Uterus (tissue), 2 donors: ENCODE measurements around the gene MAN2A1.

Experiments used
- POLR2A ChIP-seq, 2 donors: fragments of 450-650 bp; IDR thresholded peaks; one replicate each; pipeline ENCODE4 v1.6.1; 2016; ENCODE audit warnings: antibody characterized with exemption in 2 of 2, mild to moderate bottlenecking in 1 of 2, moderate library complexity in 1 of 2
- TF ChIP-seq, protein P1 (sequence below), 4 experiments: fragments of 200-600 bp in 2 of 4; fragments of 450-650 bp in 2 of 4; sonication (generic) in 2 of 4; IDR thresholded peaks; one replicate each; pipeline ENCODE4 v1.5.1; 2016 to 2019; ENCODE audit warnings: antibody characterized with exemption in 4 of 4, mild to moderate bottlenecking in 2 of 4, moderate library complexity in 1 of 4

DNA sequence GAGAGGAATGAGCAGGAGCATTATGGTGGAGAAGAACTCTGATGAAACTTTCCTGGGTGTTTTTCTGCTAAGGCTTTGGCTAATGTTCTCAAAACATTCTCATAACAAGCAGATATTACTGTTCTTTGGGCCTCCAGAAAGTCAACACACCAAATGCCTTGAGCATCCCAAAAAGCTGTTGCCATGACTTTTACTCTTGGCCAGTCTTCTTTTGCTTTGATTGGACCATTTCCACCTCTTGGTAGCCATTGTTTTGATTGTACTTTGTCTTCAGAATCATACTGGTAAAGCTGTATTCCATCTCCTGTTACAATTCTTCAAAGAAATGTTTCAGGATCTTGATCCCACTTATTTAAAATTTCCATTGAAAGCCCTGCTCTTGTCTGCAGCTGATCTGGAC, 139.6 kb downstream of the MAN2A1 start:
- TF ChIP-seq, protein P1, sequence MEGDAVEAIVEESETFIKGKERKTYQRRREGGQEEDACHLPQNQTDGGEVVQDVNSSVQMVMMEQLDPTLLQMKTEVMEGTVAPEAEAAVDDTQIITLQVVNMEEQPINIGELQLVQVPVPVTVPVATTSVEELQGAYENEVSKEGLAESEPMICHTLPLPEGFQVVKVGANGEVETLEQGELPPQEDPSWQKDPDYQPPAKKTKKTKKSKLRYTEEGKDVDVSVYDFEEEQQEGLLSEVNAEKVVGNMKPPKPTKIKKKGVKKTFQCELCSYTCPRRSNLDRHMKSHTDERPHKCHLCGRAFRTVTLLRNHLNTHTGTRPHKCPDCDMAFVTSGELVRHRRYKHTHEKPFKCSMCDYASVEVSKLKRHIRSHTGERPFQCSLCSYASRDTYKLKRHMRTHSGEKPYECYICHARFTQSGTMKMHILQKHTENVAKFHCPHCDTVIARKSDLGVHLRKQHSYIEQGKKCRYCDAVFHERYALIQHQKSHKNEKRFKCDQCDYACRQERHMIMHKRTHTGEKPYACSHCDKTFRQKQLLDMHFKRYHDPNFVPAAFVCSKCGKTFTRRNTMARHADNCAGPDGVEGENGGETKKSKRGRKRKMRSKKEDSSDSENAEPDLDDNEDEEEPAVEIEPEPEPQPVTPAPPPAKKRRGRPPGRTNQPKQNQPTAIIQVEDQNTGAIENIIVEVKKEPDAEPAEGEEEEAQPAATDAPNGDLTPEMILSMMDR (IDR thresholded peaks at IDR 0.05): no peak
- TF ChIP-seq POLR2A (IDR thresholded peaks at IDR 0.05): no peak
